Skeletal muscle tissue (tissue), 4 donors: ENCODE results near the gene OSBPL6. TPM values are rescaled to one million over a fixed set of nuclear protein-coding genes. Genes with fewer than 3 reads are reported as not detected.

ENCODE experiments used
- H3K27ac ChIP-seq: one replicate; pipeline ENCODE4 v1.7.0; 2013; ENCODE audit warnings: mild to moderate bottlenecking, low read depth, low read length, inconsistent platforms
- H3K27me3 ChIP-seq, 3 donors: one replicate each; pipeline ENCODE4 v1.7.0; 2013; ENCODE audit warnings: low read length in 3 of 3; ENCODE audit not compliant: control insufficient read depth in 3 of 3, insufficient read depth in 3 of 3
- H3K36me3 ChIP-seq, 3 donors: one replicate each; pipeline ENCODE4 v1.7.0; 2013; ENCODE audit warnings: low read length in 3 of 3; ENCODE audit not compliant: control insufficient read depth in 3 of 3, insufficient read depth in 3 of 3
- H3K4me1 ChIP-seq, 3 donors: one replicate each; pipeline ENCODE4 v1.7.0; 2013; ENCODE audit warnings: low read length in 3 of 3, mild to moderate bottlenecking in 3 of 3; ENCODE audit not compliant: control insufficient read depth in 3 of 3, insufficient read depth in 3 of 3
- H3K4me3 ChIP-seq, 3 donors: one replicate each; pipeline ENCODE4 v1.7.0; 2013; ENCODE audit warnings: low read length in 3 of 3
- H3K9ac ChIP-seq, 3 donors: one replicate each; pipeline ENCODE4 v1.7.0; 2013; ENCODE audit warnings: low read length in 3 of 3, mild to moderate bottlenecking in 3 of 3, moderate library complexity in 2 of 3, low read depth in 1 of 3
- H3K9me3 ChIP-seq, 3 donors: one replicate each; pipeline ENCODE4 v1.7.0; 2013; ENCODE audit warnings: low read length in 3 of 3; ENCODE audit not compliant: control insufficient read depth in 3 of 3
- total RNA-seq: library from RNA; depleted of rRNA; stranded (reverse); fragments of >200 nt; gene quantifications from one replicate; pipeline ENCODE4 v1.2.3, GENCODE V29; 2014
- donor health status: Osteomylitis.

OSBPL6 gene
- total RNA-seq, 1 donor from 2014 or later: 2.1 TPM

GRCh38 chr2:178324077-178324476 lies 129.8 kb downstream of the OSBPL6 start:
- Histone ChIP-seq H3K27ac (no peak overlapping the region), H3K27me3 (no peaks in the 10 kb centered on the region), H3K4me1 (no peaks in the 10 kb centered on the region), H3K36me3 (peaks cover 0 to 4% (median 0%) of the 10 kb centered on the region in 3 donors), H3K9ac (no peak overlapping the region), H3K4me3 (no peak overlapping the region), H3K9me3 (no peaks in the 10 kb centered on the region)

GRCh38 chr2:178325268-178325667 lies 131.0 kb downstream of the OSBPL6 start:
- H3K9me3 ChIP-seq: no peaks in the 10 kb centered on the region
- H3K9ac ChIP-seq: no peak overlapping the region

GRCh38 chr2:178327516-178327915 lies 133.2 kb downstream of the OSBPL6 start:
- Histone ChIP-seq H3K27ac (no peak overlapping the region), H3K4me3 (no peak overlapping the region), H3K4me1 (peaks cover 4 to 11% (median 8%) of the 10 kb centered on the region in 3 donors), H3K9ac (no peak overlapping the region), H3K36me3 (peaks cover 0 to 4% (median 0%) of the 10 kb centered on the region in 3 donors), H3K27me3 (no peaks in the 10 kb centered on the region), H3K9me3 (no peaks in the 10 kb centered on the region)

More at GRCh38 chr2:178325268-178325667, 131.0 kb downstream of the OSBPL6 start:
- Histone ChIP-seq H3K36me3 (peaks cover 0 to 4% (median 0%) of the 10 kb centered on the region in 3 donors), H3K4me3 (no peak overlapping the region), H3K27ac (no peak overlapping the region), H3K4me1 (no peaks in the 10 kb centered on the region), H3K27me3 (no peaks in the 10 kb centered on the region)

GRCh38 chr2:178328037-178328436 lies 133.7 kb downstream of the OSBPL6 start:
- Histone ChIP-seq H3K9me3 (no peaks in the 10 kb centered on the region), H3K4me3 (no peak overlapping the region), H3K4me1 (peaks cover 4 to 11% (median 8%) of the 10 kb centered on the region in 3 donors), H3K36me3 (peaks cover 0 to 4% (median 0%) of the 10 kb centered on the region in 3 donors), H3K27me3 (no peaks in the 10 kb centered on the region), H3K9ac (no peak overlapping the region), H3K27ac (no peak overlapping the region)

GRCh38 chr2:178330175-178331017 lies 136.1 kb downstream of the OSBPL6 start:
- Histone ChIP-seq H3K9me3 (no peaks in the 10 kb centered on the region), H3K9ac (no peak overlapping the region), H3K4me1 (peaks cover 4 to 16% (median 11%) of the 10 kb centered on the region in 3 donors), H3K27me3 (no peaks in the 10 kb centered on the region), H3K36me3 (peaks cover 0 to 4% (median 4%) of the 10 kb centered on the region in 3 donors), H3K27ac (no peak overlapping the region), H3K4me3 (no peak overlapping the region)

GRCh38 chr2:178331474-178332432 lies 137.4 kb downstream of the OSBPL6 start:
- Histone ChIP-seq H3K9ac (no peak overlapping the region), H3K36me3 (peaks cover 2 to 13% (median 11%) of the 10 kb centered on the region in 3 donors), H3K9me3 (no peaks in the 10 kb centered on the region), H3K4me1 (peaks cover 4 to 16% (median 11%) of the 10 kb centered on the region in 3 donors), H3K4me3 (no peak overlapping the region), H3K27me3 (no peaks in the 10 kb centered on the region), H3K27ac (peak overlapping the region; percentile 14)

GRCh38 chr2:178333851-178334250 lies 139.5 kb downstream of the OSBPL6 start:
- Histone ChIP-seq H3K9me3 (no peaks in the 10 kb centered on the region), H3K36me3 (peaks cover 7 to 17% (median 14%) of the 10 kb centered on the region in 3 donors), H3K27ac (no peak overlapping the region), H3K4me1 (peaks cover 4 to 16% (median 11%) of the 10 kb centered on the region in 3 donors), H3K4me3 (no peak overlapping the region), H3K27me3 (no peaks in the 10 kb centered on the region), H3K9ac (no peak overlapping the region)

- H3K4me1 ChIP-seq: peaks cover 4 to 16% (median 11%) of the 10 kb centered on the region in 3 donors
- no peaks in the 10 kb centered on the region for H3K9me3 ChIP-seq
- no peak overlapping the region for H3K4me3 ChIP-seq
- no peaks in the 10 kb centered on the region for H3K27me3 ChIP-seq
- H3K9ac ChIP-seq: no peak overlapping the region
- peaks cover 7 to 19% (median 14%) of the 10 kb centered on the region in 3 donors for H3K36me3 ChIP-seq
- no peak overlapping the region for H3K27ac ChIP-seq
Observed at GRCh38 chr2:178335230-178335629, 140.9 kb downstream of the OSBPL6 start.

- Histone ChIP-seq H3K27ac (no peak overlapping the region), H3K27me3 (no peaks in the 10 kb centered on the region), H3K36me3 (peaks cover 2 to 9% (median 4%) of the 10 kb centered on the region in 3 donors), H3K9me3 (no peaks in the 10 kb centered on the region), H3K9ac (no peak overlapping the region), H3K4me1 (no peaks in the 10 kb centered on the region), H3K4me3 (no peak overlapping the region)
Observed at GRCh38 chr2:178344121-178344520, 149.8 kb downstream of the OSBPL6 start.
